ENCODE results near the gene HNF4A. TPM values are rescaled to one million over a fixed set of nuclear protein-coding genes. Genes with fewer than 3 reads are reported as not detected.

HNF4A gene
- total RNA-seq, 1 experiment from 2014 or later = 0.15 TPM

- Mint-ChIP-seq H3K4me1 (0 out of 2 replicates have a peak, but pooled peaks cover 4% of the 10 kb centered on the region), H3K9me3 (peaks cover 6% of the 10 kb centered on the region; the same call in 1 of the 2 replicates), H3K27me3 (ENCODE audit: low read depth) (no peaks in the 10 kb centered on the region), H3K36me3 (no peaks in the 10 kb centered on the region), H3K27ac (no peak overlapping the region), H3K4me3 (no peak overlapping the region)
- no peak for DNase-seq (ENCODE audit: low spot score)
- ATAC-seq = no peak
- ChIA-PET POLR2A (no interaction called here), CTCF (no interaction called here)
- TF ChIP-seq EMX1 (CRISPR knock-in tag; IDR thresholded peaks at IDR 0.05) (no peak), STAT6 (CRISPR knock-in tag; conservative IDR thresholded peaks at IDR 0.05; ENCODE audit: low read depth) (no peak), ZNF425 (CRISPR knock-in tag; conservative IDR thresholded peaks at IDR 0.05) (no peak), FOXJ3 (CRISPR knock-in tag; IDR thresholded peaks at IDR 0.05; ENCODE audit: borderline replicate concordance) (no peak)
Observed at GRCh38 chr20:44350567-44350966, 4.9 kb upstream of the HNF4A start.

GRCh38 chr20:44354979-44355497 is 461 bp upstream of the HNF4A start:
- Mint-ChIP-seq H3K27me3 (ENCODE audit: low read depth) (no peaks in the 10 kb centered on the region; the same call in 1 of the 2 replicates), H3K4me3 (no peak overlapping the region), H3K9me3 (peaks cover 6% of the 10 kb centered on the region; the same call in 1 of the 2 replicates), H3K27ac (no peak overlapping the region), H3K36me3 (no peaks in the 10 kb centered on the region), H3K4me1 (0 out of 2 replicates have a peak, but pooled peaks cover 4% of the 10 kb centered on the region)
- CTCF ChIA-PET = interaction anchor here (0.9 to 1.3 kb wide), 2 partner anchors 43 to 138 kb away, joined by 3 to 4 read pairs; no protein-coding TSS in a partner anchor
- ATAC-seq (no peak), DNase-seq (ENCODE audit: low spot score) (no peak)
- POLR2A ChIA-PET = no interaction called here
- TF ChIP-seq RELA (CRISPR knock-in tag; IDR thresholded peaks at IDR 0.05; ENCODE audit: borderline replicate concordance) = no peak
- TF ChIP-seq TP53 (CRISPR knock-in tag; IDR thresholded peaks at IDR 0.05) = no peak
- TF ChIP-seq SOX15 (CRISPR knock-in tag; IDR thresholded peaks at IDR 0.05) = no peak
- no peak for TF ChIP-seq AFF4 (CRISPR knock-in tag; IDR thresholded peaks at IDR 0.05; ENCODE audit: borderline replicate concordance)
- TF ChIP-seq SMAD4 (CRISPR knock-in tag; IDR thresholded peaks at IDR 0.05) = no peak
- TF ChIP-seq PRRX2 (CRISPR knock-in tag; IDR thresholded peaks at IDR 0.05) = no peak
- no peak for TF ChIP-seq ZNF416 (CRISPR knock-in tag; IDR thresholded peaks at IDR 0.05)
- no peak for TF ChIP-seq ZNF138 (CRISPR knock-in tag; conservative IDR thresholded peaks at IDR 0.05)
- TF ChIP-seq PRDM15 (CRISPR knock-in tag; IDR thresholded peaks at IDR 0.05) = no peak
- no peak for TF ChIP-seq GABPB1 (CRISPR knock-in tag; IDR thresholded peaks at IDR 0.05)
- TF ChIP-seq ZNF219 (CRISPR knock-in tag; IDR thresholded peaks at IDR 0.05; ENCODE audit: borderline replicate concordance) = no peak
- TF ChIP-seq ZNF423 (CRISPR knock-in tag; IDR thresholded peaks at IDR 0.05) = no peak
- no peak for TF ChIP-seq ZNF396 (CRISPR knock-in tag; IDR thresholded peaks at IDR 0.05; ENCODE audit: borderline replicate concordance)
- no peak for TF ChIP-seq FOXK1 (CRISPR knock-in tag; IDR thresholded peaks at IDR 0.05)
